ENCODE measurements around the gene PM20D1.
"Not testable (repeated sequence)": the region's sequence is repeated elsewhere in the genome, so short reads cannot be mapped to it uniquely, and the experiment has no call there.

Gene PM20D1

GRCh38 chr1:205849619-205850355, at the start of gene PM20D1:
PM20D1 (minus strand) TSS chr1:205850132; CDS start chr1:205850072, 60 bp downstream.
- peak; percentile 24 for DNase-seq (ENCODE audit: low read depth)
- H3K4me3 ChIP-seq (ENCODE audit: low read depth, low read length): peak within 1 kb of the TSS; percentile 38

- H3K4me3 ChIP-seq (ENCODE audit: low read depth, low read length): no peak overlapping the region
- DNase-seq (ENCODE audit: low read depth): no peak
These were observed 46.4 kb upstream of the PM20D1 start for GRCh38 chr1:205896351-205896750.

GRCh38 chr1:205894119-205894518, 44.2 kb upstream of the PM20D1 start:
- H3K4me3 ChIP-seq (ENCODE audit: low read depth, low read length); DNase-seq (ENCODE audit: low read depth): not testable (repeated sequence)

GRCh38 chr1:205892175-205892574, 42.2 kb upstream of the PM20D1 start:
- not testable (repeated sequence) for DNase-seq (ENCODE audit: low read depth); H3K4me3 ChIP-seq (ENCODE audit: low read depth, low read length)

- not testable (repeated sequence) for H3K4me3 ChIP-seq (ENCODE audit: low read depth, low read length); DNase-seq (ENCODE audit: low read depth)
These were observed 41.5 kb upstream of the PM20D1 start for GRCh38 chr1:205891481-205891880.

- DNase-seq (ENCODE audit: low read depth); H3K4me3 ChIP-seq (ENCODE audit: low read depth, low read length): not testable (repeated sequence)
These were observed 40.7 kb upstream of the PM20D1 start for GRCh38 chr1:205890631-205891030.

GRCh38 chr1:205889706-205890105, 39.8 kb upstream of the PM20D1 start:
- H3K4me3 ChIP-seq (ENCODE audit: low read depth, low read length): not testable (repeated sequence)
- DNase-seq (ENCODE audit: low read depth): peak; percentile 16

- not testable (repeated sequence) for H3K4me3 ChIP-seq (ENCODE audit: low read depth, low read length)
These were observed 39.1 kb upstream of the PM20D1 start for GRCh38 chr1:205889006-205889405.

GRCh38 chr1:205883792-205884191, 33.9 kb upstream of the PM20D1 start:
- DNase-seq (ENCODE audit: low read depth): no peak

More at GRCh38 chr1:205889006-205889405, 39.1 kb upstream of the PM20D1 start:
- not testable (repeated sequence) for DNase-seq (ENCODE audit: low read depth)

GRCh38 chr1:205880923-205881322, 31.0 kb upstream of the PM20D1 start:
- no peak for DNase-seq (ENCODE audit: low read depth)
- H3K4me3 ChIP-seq (ENCODE audit: low read depth, low read length): no peak overlapping the region

More at GRCh38 chr1:205883792-205884191, 33.9 kb upstream of the PM20D1 start:
- no peak overlapping the region for H3K4me3 ChIP-seq (ENCODE audit: low read depth, low read length)

- H3K4me3 ChIP-seq (ENCODE audit: low read depth, low read length): no peak overlapping the region
- no peak for DNase-seq (ENCODE audit: low read depth)
These were observed 30.0 kb upstream of the PM20D1 start for GRCh38 chr1:205879974-205880373.

GRCh38 chr1:205878026-205878425, 28.1 kb upstream of the PM20D1 start:
- no peak for DNase-seq (ENCODE audit: low read depth)
- H3K4me3 ChIP-seq (ENCODE audit: low read depth, low read length): no peak overlapping the region

- DNase-seq (ENCODE audit: low read depth): not testable (repeated sequence)
These were observed 23.2 kb upstream of the PM20D1 start for GRCh38 chr1:205873148-205873547.

GRCh38 chr1:205870236-205870635, 20.3 kb upstream of the PM20D1 start:
- no peak for DNase-seq (ENCODE audit: low read depth)
- H3K4me3 ChIP-seq (ENCODE audit: low read depth, low read length): no peak overlapping the region

More at GRCh38 chr1:205873148-205873547, 23.2 kb upstream of the PM20D1 start:
- H3K4me3 ChIP-seq (ENCODE audit: low read depth, low read length): not testable (repeated sequence)

- DNase-seq (ENCODE audit: low read depth): no peak
- H3K4me3 ChIP-seq (ENCODE audit: low read depth, low read length): no peak overlapping the region
These were observed 11.6 kb upstream of the PM20D1 start for GRCh38 chr1:205861540-205861939.

GRCh38 chr1:205858141-205858961, 8.4 kb upstream of the PM20D1 start:
- H3K4me3 ChIP-seq (ENCODE audit: low read depth, low read length): no peak overlapping the region
- DNase-seq (ENCODE audit: low read depth): no peak

- not testable (repeated sequence) for H3K4me3 ChIP-seq (ENCODE audit: low read depth, low read length); DNase-seq (ENCODE audit: low read depth)
These were observed 7.6 kb upstream of the PM20D1 start for GRCh38 chr1:205857501-205857900.

- H3K4me3 ChIP-seq (ENCODE audit: low read depth, low read length): no peak overlapping the region
- DNase-seq (ENCODE audit: low read depth): no peak
These were observed 6.5 kb upstream of the PM20D1 start for GRCh38 chr1:205856433-205856832.

GRCh38 chr1:205852969-205853368, 3.0 kb upstream of the PM20D1 start:
- no peak for DNase-seq (ENCODE audit: low read depth)
- H3K4me3 ChIP-seq (ENCODE audit: low read depth, low read length): no peak overlapping the region

GRCh38 chr1:205851993-205852392, 2.1 kb upstream of the PM20D1 start:
- no peak for DNase-seq (ENCODE audit: low read depth)

More at GRCh38 chr1:205851993-205852392, 2.1 kb upstream of the PM20D1 start:
- no peak overlapping the region for H3K4me3 ChIP-seq (ENCODE audit: low read depth, low read length)
